ENCODE results near the gene NAGLU.

Gene NAGLU

GRCh38 chr17:42525221-42525620 lies 10.8 kb upstream of the NAGLU start:
- TF ChIP-seq, protein P1, sequence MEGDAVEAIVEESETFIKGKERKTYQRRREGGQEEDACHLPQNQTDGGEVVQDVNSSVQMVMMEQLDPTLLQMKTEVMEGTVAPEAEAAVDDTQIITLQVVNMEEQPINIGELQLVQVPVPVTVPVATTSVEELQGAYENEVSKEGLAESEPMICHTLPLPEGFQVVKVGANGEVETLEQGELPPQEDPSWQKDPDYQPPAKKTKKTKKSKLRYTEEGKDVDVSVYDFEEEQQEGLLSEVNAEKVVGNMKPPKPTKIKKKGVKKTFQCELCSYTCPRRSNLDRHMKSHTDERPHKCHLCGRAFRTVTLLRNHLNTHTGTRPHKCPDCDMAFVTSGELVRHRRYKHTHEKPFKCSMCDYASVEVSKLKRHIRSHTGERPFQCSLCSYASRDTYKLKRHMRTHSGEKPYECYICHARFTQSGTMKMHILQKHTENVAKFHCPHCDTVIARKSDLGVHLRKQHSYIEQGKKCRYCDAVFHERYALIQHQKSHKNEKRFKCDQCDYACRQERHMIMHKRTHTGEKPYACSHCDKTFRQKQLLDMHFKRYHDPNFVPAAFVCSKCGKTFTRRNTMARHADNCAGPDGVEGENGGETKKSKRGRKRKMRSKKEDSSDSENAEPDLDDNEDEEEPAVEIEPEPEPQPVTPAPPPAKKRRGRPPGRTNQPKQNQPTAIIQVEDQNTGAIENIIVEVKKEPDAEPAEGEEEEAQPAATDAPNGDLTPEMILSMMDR (IDR thresholded peaks at IDR 0.05; ENCODE audit: borderline replicate concordance, control extremely low read depth, extremely low read depth, insufficient read depth, missing control alignments), result no peak
- in situ Hi-C loops (cut with MboI; ENCODE audit: low sequenced_read_pairs, unreplicated experiment), result loop anchor here (5.0 kb wide), 1 partner anchor 203 kb away; no protein-coding TSS in a partner anchor
- no peak for DNase-seq (ENCODE audit: low spot score)

- TF ChIP-seq, protein P1 (IDR thresholded peaks at IDR 0.05; ENCODE audit: borderline replicate concordance, control extremely low read depth, extremely low read depth, insufficient read depth, missing control alignments), result no peak
- DNase-seq (ENCODE audit: low spot score), result no peak
- in situ Hi-C loops (cut with MboI; ENCODE audit: low sequenced_read_pairs, unreplicated experiment), result loop anchor here (5.0 kb wide), 1 partner anchor 204 kb away; no protein-coding TSS in a partner anchor
Observed at GRCh38 chr17:42526031-42526444, 10.0 kb upstream of the NAGLU start.

DNA sequence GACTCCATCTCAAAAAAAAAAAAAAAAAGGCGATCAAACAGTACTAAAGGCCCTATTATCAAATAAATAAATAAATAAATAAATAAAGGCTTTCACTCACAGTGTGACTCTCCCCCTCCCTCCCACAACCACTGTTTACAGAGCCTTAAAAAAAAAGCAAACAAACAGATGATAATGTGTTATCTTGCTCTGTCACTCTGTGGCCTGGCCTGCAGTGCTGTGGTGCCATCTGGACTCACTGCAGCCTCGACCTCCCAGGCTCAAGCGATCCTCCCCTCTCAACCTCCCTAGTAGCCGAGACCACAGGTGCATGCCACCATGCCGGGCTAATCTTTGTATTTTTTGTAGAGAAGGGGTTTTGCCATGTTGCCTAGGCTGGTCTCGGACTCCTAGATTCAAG lies 8.1 kb upstream of the NAGLU start:
- DNase-seq (ENCODE audit: low spot score), result no peak
- TF ChIP-seq, protein P1 (IDR thresholded peaks at IDR 0.05; ENCODE audit: borderline replicate concordance, control extremely low read depth, extremely low read depth, insufficient read depth, missing control alignments), result no peak
- in situ Hi-C loops (cut with MboI; ENCODE audit: low sequenced_read_pairs, unreplicated experiment), result loop anchor here (5.0 kb wide), 1 partner anchor 206 kb away; no protein-coding TSS in a partner anchor

- TF ChIP-seq, protein P1 (IDR thresholded peaks at IDR 0.05; ENCODE audit: borderline replicate concordance, control extremely low read depth, extremely low read depth, insufficient read depth, missing control alignments), result no peak
- in situ Hi-C loops (cut with MboI; ENCODE audit: low sequenced_read_pairs, unreplicated experiment), result loop anchor here (5.0 kb wide), 1 partner anchor 207 kb away; no protein-coding TSS in a partner anchor
- DNase-seq (ENCODE audit: low spot score), result no peak
Observed at GRCh38 chr17:42529061-42529460, 7.0 kb upstream of the NAGLU start.

DNA sequence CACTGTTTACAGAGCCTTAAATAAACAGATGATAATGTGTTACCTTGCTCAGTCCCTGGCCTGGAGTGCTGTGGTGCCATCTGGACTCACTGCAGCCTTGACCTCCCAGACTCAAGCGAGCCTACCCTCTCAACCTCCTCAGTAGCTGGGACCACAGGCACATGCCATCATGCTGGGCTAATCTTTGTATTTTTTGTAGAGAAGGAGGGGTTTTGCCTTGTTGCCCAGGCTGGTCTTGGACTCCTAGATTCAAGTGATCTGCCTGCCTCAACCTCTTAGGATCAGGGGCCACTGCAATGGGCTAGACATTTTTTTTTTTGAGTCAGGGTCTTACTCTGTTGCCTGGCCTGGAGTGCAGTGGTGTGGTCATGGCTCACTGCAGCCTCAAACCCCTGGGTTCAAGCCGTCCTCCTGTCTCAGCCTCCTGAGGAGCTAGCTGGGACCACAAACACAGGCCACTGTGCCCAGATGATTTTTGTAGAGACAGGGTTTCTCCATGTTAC lies 5.0 kb upstream of the NAGLU start:
- TF ChIP-seq, protein P1 (IDR thresholded peaks at IDR 0.05; ENCODE audit: borderline replicate concordance, control extremely low read depth, extremely low read depth, insufficient read depth, missing control alignments), result no peak
- DNase-seq (ENCODE audit: low spot score), result no peak
- in situ Hi-C loops (cut with MboI; ENCODE audit: low sequenced_read_pairs, unreplicated experiment), result no loop called here

DNA sequence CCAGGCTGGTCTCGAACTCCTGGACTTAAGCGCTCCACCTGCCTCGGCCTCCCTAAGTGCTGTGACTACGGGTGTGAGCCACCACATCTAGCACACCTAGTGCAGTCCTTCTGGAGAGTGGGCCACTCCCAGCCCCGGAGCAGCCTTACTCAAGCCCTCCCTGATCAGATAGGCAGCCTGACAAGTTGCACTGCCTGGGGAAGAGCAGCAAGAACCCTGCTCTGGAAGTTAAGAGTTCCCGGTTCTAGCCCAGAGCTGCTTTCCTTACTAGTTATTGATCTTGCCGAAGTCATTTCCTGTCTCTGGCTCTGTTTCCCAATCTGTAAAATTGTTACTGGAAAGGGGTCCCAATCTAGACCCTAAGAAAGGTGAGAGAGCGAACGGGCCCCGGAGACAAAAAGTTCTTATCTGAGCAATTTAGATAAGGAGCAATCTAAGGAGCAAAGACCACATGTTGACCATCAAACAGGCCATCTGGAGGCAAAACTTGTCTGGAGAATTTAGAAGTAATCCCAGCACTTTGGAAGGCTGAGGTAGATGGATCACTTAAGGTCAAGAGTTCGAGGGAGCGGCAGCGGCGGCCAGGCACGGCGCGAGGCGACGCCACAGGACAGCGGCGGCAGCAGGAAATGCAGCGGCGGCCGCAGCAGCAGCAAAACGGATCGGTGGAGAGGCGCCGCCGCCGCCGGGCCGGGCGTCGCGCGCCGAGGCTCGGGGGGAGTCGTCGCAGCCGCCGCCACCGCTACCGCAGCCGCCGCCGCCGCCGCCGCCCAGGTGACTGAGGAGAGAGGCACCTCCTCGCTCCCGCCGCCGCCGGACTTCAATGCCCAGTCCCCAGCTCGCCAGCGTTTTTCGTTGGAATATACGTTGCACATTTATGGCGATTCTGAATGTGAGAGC lies 4.3 kb upstream of the NAGLU start:
- peak; percentile 73 for DNase-seq (ENCODE audit: low spot score)
- in situ Hi-C loops (cut with MboI; ENCODE audit: low sequenced_read_pairs, unreplicated experiment), result no loop called here
- TF ChIP-seq, protein P1 (IDR thresholded peaks at IDR 0.05; ENCODE audit: borderline replicate concordance, control extremely low read depth, extremely low read depth, insufficient read depth, missing control alignments), result peak; percentile 23

Measured in GM13976 (cell line).